ENCODE results near the gene CDKN1C.
"Not testable (repeated sequence)": the region's sequence is repeated elsewhere in the genome, so short reads cannot be mapped to it uniquely, and the experiment has no call there.

The CDKN1C gene

DNA sequence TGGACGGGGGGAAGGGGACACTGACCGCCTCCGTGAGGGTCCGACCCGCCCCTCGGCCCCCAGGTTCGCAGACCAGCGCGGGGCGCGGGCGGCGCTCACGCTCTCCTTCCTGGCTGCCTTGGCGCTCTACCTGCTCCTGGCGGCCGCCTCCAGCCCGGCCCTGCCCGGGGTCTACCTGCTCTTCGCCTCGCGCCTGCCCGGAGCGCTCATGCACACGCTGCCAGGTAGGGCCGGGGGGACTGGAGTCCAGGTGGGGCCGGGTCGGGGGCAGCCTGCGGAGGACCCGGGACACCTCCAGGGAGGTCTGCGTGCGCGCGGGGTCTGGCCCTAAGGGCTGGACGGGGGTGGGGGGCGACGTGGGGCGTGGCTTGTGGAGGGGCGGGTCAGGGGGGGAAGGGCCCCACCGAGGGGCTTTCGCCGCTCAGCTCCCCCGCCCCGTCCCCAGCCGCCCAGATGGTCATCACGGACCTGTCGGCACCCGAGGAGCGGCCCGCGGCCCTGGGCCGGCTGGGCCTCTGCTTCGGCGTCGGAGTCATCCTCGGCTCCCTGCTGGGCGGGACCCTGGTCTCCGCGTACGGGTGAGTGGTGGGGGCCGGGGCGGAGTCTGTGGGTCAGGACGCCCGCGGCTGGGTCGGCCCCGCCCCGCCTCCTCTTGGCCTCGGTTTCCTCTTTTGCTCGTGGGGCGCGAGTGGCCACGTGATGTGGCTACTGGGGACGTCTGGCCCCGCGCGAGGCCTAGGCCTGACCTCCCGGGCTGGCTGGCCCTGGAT is 23.7 kb upstream of the CDKN1C start:
- no peak for DNase-seq (ENCODE audit: low spot score)

GRCh38 chr11:2908130-2908529 is 22.6 kb upstream of the CDKN1C start:
- no peak for DNase-seq (ENCODE audit: low spot score)

DNA sequence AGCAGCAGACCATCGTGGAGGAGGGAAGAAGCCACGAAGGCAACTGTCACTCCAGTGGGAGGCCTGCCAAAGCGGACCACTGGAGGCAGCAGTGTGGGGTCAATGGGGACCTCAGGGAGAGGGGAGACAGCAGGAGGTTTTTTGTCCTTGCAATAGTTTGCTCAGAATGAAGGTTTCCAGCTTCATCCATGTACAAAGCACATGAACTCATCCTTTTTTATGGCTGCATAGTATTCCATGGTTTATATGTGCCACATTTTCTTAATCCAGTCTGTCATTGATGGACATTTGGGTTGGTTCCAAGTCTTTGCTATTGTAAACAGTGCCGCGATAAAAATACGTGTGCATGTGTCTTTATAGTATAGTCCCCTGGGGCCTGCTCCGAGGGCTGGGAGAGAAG is 19.7 kb upstream of the CDKN1C start:
- DNase-seq (ENCODE audit: low spot score) = not testable (repeated sequence)

DNA sequence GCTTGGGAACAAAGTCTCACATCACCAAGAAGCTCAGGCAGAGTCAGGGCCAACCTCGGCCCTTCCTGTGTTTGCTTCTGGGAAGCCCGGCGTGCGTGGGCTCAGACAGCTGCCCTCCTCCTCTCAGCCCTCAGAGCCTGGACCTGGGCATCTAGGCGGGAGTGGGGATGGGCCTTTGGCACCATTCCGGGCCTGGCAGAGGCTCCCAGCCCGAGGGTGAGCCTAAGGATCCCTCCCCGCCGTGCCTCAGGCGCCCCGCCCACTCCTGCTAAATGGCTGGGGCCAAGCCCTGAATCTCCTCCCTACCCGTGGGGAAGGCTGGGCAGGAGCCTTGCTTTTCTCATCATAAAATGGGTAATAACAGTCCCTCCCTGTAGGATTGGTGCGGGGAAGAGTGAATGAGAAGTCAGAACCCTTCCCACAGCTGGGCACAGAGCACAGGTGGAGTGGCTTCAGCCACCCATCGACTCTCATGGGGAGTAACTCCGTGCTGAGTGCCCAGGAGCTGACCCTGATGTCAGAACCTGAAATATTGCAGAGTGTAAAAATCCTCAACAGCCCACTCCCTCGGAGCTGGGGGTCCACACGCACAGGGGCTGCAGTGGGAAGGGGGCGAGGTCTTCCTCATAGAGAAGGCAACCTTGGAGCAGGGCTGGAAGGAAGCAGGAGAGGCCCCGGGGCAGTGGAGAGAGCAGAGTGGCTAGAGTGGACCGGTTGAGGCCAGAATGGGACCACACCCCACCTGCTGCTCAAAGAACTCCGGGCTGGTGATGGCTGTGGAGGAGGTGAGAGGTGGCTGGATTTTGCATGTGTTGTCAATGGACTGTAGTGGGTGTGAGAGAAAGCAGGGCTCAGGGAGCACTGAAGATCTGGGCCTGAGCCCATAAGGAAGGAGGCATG is 18.8 kb upstream of the CDKN1C start:
- no peak for DNase-seq (ENCODE audit: low spot score)

DNA sequence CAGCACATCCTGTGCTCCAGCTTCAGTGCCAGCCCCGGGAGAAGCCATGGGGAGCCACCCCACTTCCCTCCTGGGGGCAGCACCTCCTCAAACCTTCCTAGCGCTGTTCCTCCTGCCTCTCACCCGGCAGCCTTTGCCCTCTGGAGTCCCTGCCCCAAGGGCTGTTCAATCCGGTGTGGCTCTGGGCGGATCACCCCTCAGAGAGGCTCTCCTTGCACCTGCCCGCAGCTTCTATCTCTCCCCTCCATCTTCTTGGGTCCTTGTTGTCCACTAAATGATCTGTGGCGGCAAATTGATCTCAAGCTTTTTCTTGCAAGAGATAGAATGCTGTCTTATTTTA is 18.1 kb upstream of the CDKN1C start:
- DNase-seq (ENCODE audit: low spot score) = no peak

GRCh38 chr11:2902784-2903671 is 17.5 kb upstream of the CDKN1C start:
- DNase-seq (ENCODE audit: low spot score) = peak; percentile 33

- peak; percentile 97 for DNase-seq (ENCODE audit: low spot score)
Measured at GRCh38 chr11:2901854-2902783, 16.5 kb upstream of the CDKN1C start.

- DNase-seq (ENCODE audit: low spot score) = no peak
Measured at GRCh38 chr11:2901196-2901796, 15.7 kb upstream of the CDKN1C start.

GRCh38 chr11:2899080-2899783 is 13.7 kb upstream of the CDKN1C start:
- no peak for DNase-seq (ENCODE audit: low spot score)

DNA sequence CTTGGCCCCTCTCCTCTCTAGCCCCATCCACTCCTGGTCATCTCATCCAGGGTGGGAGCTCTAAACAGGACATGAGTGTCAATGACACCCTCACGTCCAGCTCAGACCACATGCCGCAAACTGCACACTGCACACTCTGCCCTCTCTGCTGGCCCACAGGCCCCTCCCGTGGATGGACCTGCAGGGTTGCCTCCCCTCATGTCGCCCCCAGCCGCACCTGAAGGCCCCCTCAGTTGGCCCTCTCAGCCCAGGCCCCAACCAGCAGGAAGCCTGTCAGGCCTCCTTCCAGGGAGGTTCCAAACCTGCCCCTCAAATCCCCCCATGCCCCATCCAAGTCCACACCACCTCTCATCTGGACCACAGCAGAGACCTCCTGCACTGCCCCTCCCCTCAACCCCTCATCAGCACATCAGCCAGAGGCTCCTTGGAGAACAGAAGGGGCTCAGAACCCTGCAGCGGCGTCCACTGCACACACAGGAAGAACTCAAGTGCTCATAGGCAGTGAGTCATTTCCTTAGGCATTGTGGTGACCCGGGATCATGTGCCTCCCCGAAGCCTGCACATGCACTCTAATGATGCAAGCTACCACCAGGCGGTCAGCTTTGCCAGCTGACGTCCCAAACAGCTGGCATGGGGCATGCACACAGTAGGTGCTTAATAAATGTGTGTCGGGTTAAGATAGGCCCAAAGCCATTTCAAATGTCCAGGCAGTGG is 12.9 kb upstream of the CDKN1C start:
- peak; percentile 97 for DNase-seq (ENCODE audit: low spot score)

DNA sequence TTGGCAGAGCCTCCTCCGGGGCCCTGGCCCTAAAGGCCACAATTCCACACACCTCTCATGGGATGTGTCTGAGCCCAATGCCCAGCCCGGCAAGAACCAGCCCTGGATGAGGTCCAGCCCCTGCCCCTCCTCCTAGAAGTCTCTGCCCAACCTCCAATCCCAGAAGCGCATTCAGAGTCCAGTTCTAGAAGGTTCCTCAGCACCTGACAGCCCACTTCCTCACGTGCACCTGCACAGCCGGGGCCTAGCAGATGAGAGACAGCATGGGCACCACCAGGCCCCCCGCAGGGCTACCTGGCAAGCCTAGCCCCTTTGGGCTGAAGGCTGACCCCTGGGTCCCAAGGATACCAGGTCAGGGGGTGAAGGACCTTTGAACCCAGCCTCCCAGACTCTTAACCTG is 11.5 kb upstream of the CDKN1C start:
- DNase-seq (ENCODE audit: low spot score) = no peak

GRCh38 chr11:2896047-2896446 is 10.5 kb upstream of the CDKN1C start:
- no peak for DNase-seq (ENCODE audit: low spot score)

DNA sequence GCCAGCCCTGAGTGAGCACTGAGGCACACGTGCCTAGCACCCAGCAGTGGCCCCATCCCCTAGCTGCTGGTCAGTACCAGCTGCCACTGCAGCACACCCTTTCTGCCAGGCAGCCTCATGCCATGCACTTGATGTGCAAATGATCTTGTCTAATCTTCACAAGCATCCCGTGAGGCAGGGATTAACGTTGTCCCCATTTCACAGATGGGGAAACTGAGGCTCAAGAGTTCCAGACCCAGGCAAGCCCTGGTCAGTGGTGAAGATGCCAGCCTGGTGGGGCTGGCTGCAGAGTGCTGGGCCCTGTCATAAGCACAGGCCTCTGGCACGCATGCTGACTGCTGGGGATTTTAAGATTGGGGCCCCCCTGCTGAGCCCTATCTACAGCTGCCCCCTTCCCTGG is 8.4 kb upstream of the CDKN1C start:
- DNase-seq (ENCODE audit: low spot score) = no peak

DNA sequence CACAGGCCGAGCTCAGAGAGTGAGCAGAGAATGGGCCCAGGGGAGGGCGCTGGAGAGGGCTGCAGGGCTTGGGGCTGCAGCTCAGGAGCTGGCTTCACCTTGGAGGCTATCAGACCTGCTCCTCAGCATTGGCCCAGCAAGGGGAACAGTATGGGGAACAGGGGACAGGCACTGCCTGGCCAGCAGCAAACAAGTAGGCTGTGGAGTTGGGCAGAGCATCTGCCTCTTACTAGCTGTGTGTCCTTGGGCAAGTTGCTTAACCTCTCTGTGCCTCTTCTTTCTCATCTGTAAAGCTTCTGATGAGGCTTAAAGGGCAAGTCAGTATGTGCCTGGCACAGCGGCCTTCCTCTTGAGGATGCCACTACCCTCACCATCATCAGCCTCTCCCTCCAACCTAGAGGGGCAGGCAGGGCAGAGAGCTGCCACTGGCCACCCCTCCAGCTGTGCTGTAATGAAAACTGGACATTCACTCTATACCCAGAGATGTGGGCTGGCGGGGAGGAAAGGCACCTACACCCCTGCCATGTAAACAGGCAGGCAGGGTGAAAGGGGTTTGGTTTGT is 7.5 kb upstream of the CDKN1C start:
- peak; percentile 49 for DNase-seq (ENCODE audit: low spot score)

- peak; percentile 55 for DNase-seq (ENCODE audit: low spot score)
Measured at GRCh38 chr11:2892215-2892966, 6.8 kb upstream of the CDKN1C start.

DNA sequence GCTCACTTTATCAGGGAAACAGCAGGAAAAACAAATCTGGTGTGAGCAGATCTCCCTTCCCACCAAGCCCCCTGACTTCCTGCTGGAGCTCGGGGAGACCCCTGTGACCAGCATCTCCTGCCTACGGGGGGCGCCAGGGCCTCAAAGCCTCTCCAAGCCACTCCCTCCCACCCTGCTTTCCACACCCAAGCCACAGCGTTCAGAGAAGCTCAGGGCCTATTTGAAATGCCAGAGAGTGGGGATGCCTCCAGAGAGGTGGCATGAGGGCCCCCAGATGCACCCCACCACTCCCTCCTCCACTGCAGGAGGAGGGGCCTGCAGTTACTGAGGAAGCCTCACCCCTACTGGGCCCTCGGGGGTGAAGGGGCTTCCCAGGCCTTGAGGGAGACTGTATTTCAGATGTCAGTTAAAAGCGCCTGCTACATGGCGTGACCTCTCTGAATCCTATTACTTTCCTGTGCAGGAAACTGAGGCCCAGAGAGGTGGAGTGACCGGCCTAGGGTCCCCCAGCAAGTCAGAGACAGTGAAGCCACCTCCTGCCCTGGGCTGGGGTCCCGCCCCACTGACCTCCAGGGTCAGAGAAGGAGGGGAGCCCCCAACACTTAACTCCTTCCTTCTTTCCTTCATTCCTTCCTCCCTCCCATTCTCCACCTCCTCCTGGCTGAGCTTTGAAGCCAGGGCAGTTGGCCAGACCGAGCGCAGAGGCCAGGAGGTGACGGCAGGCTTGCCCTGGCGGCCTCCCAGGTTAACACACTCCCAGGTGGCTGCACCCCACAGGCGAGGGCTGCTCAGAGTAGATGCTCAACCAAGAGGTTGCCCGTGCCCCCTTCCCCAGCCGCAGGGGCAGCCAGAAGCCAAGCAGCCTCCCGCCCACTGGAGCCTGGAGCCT is 6.0 kb upstream of the CDKN1C start:
- peak; percentile 50 for DNase-seq (ENCODE audit: low spot score)

All from RKO (cell line).